VCaP (cell line): ENCODE results near the gene ACAT1.
"Not testable (repeated sequence)": the region's sequence is repeated elsewhere in the genome, so short reads cannot be mapped to it uniquely, and the experiment has no call there.

ENCODE experiments used
- H3K27ac ChIP-seq: fragments of 450-650 bp; 2 replicates; pipeline ENCODE4 v1.5.1; 2017
- TF ChIP-seq, protein P1 (sequence below): fragments of 450-650 bp; conservative IDR thresholded peaks from 2 replicates; pipeline ENCODE4 v1.5.1; 2017; ENCODE audit warnings: mild to moderate bottlenecking, moderate library complexity

The ACAT1 gene

DNA sequence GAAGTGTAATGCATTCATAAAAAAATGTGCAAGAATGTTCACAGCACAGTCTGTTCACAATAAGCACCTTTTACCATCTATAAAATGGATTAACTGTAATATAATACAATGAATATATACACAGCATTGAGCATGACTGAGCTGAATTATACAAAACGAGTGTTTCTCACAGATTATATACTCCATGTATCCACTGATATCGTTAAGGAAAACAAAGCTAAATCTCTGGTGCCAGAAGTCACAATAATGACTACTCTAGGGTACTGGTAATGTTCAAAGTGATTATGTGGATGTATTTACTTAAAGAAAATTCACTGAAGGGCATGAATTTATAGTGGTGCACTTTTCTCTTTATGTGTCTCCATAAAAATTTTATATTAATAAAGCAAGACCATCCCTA, 33.2 kb downstream of the ACAT1 start:
- TF ChIP-seq, protein P1, sequence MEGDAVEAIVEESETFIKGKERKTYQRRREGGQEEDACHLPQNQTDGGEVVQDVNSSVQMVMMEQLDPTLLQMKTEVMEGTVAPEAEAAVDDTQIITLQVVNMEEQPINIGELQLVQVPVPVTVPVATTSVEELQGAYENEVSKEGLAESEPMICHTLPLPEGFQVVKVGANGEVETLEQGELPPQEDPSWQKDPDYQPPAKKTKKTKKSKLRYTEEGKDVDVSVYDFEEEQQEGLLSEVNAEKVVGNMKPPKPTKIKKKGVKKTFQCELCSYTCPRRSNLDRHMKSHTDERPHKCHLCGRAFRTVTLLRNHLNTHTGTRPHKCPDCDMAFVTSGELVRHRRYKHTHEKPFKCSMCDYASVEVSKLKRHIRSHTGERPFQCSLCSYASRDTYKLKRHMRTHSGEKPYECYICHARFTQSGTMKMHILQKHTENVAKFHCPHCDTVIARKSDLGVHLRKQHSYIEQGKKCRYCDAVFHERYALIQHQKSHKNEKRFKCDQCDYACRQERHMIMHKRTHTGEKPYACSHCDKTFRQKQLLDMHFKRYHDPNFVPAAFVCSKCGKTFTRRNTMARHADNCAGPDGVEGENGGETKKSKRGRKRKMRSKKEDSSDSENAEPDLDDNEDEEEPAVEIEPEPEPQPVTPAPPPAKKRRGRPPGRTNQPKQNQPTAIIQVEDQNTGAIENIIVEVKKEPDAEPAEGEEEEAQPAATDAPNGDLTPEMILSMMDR = no peak
- H3K27ac ChIP-seq = no peak overlapping the region

DNA sequence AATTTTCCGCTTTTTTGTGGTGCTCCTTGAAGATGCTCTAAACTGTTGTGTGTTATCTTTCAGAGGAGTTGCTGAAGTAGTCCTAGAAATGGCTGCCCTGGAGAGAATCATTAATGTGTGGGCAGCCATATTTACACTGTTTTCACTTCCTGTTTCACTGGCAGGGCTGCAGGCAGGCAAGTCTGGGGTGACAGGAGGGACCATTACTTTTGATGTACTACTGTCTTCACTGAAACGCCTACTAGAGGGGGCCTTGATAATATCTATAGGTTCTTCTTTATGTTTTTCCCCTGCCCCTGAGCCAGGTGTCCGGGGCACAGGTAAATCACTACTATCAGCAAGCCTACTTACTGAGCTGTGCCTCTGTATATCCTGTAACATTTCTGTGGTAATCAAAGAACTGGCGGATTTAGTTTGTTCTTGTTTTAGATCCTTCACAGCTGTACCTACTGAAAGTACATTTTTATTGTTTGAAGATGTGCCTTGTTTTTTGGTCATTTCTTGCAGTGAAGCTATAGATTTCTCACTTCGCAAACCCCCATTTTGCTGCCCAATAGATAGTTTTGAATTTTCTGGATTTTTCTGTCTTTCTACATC, 39.7 kb downstream of the ACAT1 start:
- H3K27ac ChIP-seq = no peak overlapping the region
- TF ChIP-seq, protein P1 = no peak

DNA sequence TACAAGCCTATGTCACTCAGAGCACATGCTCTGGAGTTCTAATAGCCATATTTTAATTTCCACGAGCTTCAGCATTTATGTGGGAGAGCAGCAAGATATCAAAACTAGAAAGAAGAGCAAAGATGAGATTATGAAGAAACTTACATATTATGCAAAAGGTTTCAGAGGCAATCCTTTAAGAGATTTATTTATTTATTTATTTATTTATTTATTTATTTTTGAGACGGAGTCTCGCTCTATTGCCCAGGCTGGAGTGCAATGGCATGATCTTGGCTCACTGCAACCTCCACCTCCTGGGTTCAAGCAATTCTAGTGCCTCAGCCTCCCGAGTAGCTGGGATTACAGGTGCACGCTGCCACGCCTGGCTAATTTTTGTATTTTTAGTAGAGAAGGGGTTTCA, 41.5 kb downstream of the ACAT1 start:
- not testable (repeated sequence) for H3K27ac ChIP-seq

DNA sequence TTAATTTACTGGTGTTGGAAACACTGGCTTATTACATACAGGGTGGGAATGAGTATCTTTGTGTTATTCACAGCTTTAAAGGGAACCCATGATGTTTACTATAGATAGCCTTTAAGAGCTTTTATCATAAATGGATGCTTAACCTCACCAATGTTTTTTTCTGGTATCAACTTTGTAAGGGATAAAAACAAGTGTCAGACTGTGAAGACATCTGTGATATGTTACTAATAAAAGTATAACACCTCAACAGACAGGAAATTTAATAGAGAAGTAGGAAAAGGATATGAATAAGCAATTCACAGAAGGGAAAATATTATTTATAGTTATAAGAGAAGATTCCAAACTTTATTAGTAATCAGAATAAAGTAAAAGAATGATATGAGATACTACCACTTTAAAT, 46.3 kb downstream of the ACAT1 start:
- TF ChIP-seq, protein P1 = no peak
- H3K27ac ChIP-seq = no peak overlapping the region

DNA sequence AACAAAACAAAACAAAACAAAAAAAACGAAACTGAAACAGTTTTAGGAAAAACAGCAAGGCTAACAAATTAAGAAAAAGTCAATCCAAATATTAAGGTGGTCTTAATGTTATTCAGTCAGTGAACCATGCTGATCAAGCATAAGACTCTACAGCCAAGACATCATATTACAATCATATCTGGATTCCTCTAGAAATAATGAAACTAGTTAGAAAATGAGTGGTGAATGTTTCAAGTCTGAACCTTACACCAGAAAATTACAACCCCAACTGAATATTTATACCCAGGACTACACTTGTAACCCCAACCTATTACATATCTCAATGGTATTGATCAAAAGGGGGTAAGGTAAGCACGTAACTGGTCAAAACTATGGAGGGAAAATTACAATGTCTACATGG, 48.8 kb downstream of the ACAT1 start:
- H3K27ac ChIP-seq = no peak overlapping the region
- TF ChIP-seq, protein P1 = no peak

DNA sequence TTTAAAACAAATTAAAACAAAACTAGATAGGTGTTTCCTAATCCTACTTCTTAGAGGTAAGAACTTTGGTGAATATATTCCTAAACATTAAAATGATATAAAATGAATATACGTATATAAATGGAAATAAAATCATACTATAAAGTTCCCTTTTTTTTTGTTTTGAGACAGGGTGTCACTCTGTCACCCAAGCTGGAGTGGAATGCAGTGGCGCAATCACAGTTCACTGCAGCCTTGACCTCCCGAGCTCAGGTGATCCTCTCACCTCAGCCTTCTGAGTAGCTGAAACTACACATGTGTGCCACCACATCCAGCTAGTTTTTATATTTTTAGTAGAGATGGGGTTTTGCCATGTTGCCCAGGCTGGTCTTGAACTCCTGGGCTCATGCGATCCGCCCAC, 56.2 kb downstream of the ACAT1 start:
- no peak overlapping the region for H3K27ac ChIP-seq
- TF ChIP-seq, protein P1 = no peak

DNA sequence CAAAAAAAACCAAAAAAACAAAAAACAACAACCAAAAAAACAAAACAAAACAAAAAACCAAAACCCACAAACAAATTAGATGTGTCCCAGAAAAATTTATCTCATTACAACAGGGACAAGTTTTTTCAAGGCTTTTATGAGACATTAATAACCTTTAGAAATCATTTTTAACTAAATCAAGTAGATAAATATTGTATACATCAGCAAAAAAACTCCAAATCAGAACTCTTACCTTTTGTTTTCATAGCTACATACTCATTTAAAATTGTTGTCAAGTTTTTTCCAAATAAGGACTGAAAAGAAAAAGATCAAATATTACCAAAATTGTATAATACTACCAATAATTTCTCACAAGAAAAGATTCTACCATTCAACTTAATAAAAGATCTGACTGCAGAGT, 72.4 kb downstream of the ACAT1 start:
- TF ChIP-seq, protein P1 = no peak
- H3K27ac ChIP-seq = no peak overlapping the region

DNA sequence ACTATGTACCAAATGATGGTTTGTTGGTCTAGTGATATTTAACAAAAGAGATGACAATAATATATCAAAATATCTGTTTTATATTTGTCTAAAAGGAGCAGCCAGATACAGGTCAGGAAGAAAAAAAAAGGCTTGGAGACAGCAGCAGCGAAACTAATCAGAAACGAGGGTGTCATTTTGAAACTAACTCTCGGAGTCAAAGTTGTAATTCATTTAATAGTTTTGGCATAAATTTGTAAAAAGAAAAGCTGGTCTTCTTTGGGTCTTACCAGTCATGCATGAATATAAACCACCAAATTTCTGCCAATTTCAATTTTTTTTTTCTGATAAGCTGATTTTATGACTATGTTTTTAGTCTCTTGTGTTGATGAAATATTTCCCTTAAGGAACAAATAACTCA, 75.5 kb downstream of the ACAT1 start:
- TF ChIP-seq, protein P1 = no peak
- no peak overlapping the region for H3K27ac ChIP-seq
